ENCODE results near the gene OPCML. TPM values are rescaled to one million over a fixed set of nuclear protein-coding genes. Genes with fewer than 3 reads are reported as not detected.

Gene OPCML
- polyA plus RNA-seq, 1 donor from 2014 or later: not detected

- Mint-ChIP-seq H3K27ac (no peak overlapping the region), H3K4me1 (no peaks in the 10 kb centered on the region), H3K9me3 (peaks cover 0 to 3% (median 0%) of the 10 kb centered on the region in 3 donors), H3K36me3 (no peaks in the 10 kb centered on the region), H3K27me3 (no peaks in the 10 kb centered on the region), H3K4me3 (no peak overlapping the region)
These were observed 814.5 kb downstream of the OPCML start for GRCh38 chr11:132717824-132718223.

GRCh38 chr11:132716037-132716436 lies 816.3 kb downstream of the OPCML start:
- no peaks in the 10 kb centered on the region for H3K4me1 Mint-ChIP-seq
- H3K9me3 Mint-ChIP-seq: peaks cover 0 to 6% (median 3%) of the 10 kb centered on the region in 3 donors
- no peak overlapping the region for H3K4me3 Mint-ChIP-seq
- H3K27ac Mint-ChIP-seq: peak overlapping the region in 1 of 3 donors; percentile 56
- no peaks in the 10 kb centered on the region for H3K36me3 Mint-ChIP-seq
- H3K27me3 Mint-ChIP-seq: no peaks in the 10 kb centered on the region

- Mint-ChIP-seq H3K27me3 (no peaks in the 10 kb centered on the region), H3K4me3 (no peak overlapping the region), H3K4me1 (no peaks in the 10 kb centered on the region), H3K36me3 (no peaks in the 10 kb centered on the region), H3K27ac (no peak overlapping the region), H3K9me3 (peaks cover 0 to 6% (median 3%) of the 10 kb centered on the region in 3 donors)
These were observed 817.4 kb downstream of the OPCML start for GRCh38 chr11:132714859-132715440.

GRCh38 chr11:132712466-132712865 lies 819.8 kb downstream of the OPCML start:
- H3K9me3 Mint-ChIP-seq: peaks cover 0 to 6% (median 3%) of the 10 kb centered on the region in 3 donors
- H3K36me3 Mint-ChIP-seq: no peaks in the 10 kb centered on the region
- no peaks in the 10 kb centered on the region for H3K4me1 Mint-ChIP-seq
- H3K4me3 Mint-ChIP-seq: no peak overlapping the region
- H3K27me3 Mint-ChIP-seq: no peaks in the 10 kb centered on the region
- no peak overlapping the region for H3K27ac Mint-ChIP-seq

- H3K27ac Mint-ChIP-seq: no peak overlapping the region
- H3K36me3 Mint-ChIP-seq: no peaks in the 10 kb centered on the region
- H3K4me1 Mint-ChIP-seq: no peaks in the 10 kb centered on the region
- no peaks in the 10 kb centered on the region for H3K27me3 Mint-ChIP-seq
- H3K4me3 Mint-ChIP-seq: no peak overlapping the region
- peaks cover 2 to 21% (median 7%) of the 10 kb centered on the region in 3 donors for H3K9me3 Mint-ChIP-seq
These were observed 827.4 kb downstream of the OPCML start for GRCh38 chr11:132704781-132705375.

GRCh38 chr11:132692891-132693290 lies 839.4 kb downstream of the OPCML start:
- H3K9me3 Mint-ChIP-seq: peaks cover 0 to 21% (median 0%) of the 10 kb centered on the region in 3 donors
- H3K4me3 Mint-ChIP-seq: no peak overlapping the region
- no peak overlapping the region for H3K27ac Mint-ChIP-seq
- H3K4me1 Mint-ChIP-seq: no peaks in the 10 kb centered on the region
- H3K27me3 Mint-ChIP-seq: no peaks in the 10 kb centered on the region
- H3K36me3 Mint-ChIP-seq: no peaks in the 10 kb centered on the region

- no peaks in the 10 kb centered on the region for H3K27me3 Mint-ChIP-seq
- no peak overlapping the region for H3K27ac Mint-ChIP-seq
- no peaks in the 10 kb centered on the region for H3K36me3 Mint-ChIP-seq
- H3K4me1 Mint-ChIP-seq: no peaks in the 10 kb centered on the region
- peaks cover 0 to 14% (median 0%) of the 10 kb centered on the region in 3 donors for H3K9me3 Mint-ChIP-seq
- no peak overlapping the region for H3K4me3 Mint-ChIP-seq
These were observed 840.3 kb downstream of the OPCML start for GRCh38 chr11:132691848-132692550.

- Mint-ChIP-seq H3K9me3 (no peaks in the 10 kb centered on the region), H3K27ac (no peak overlapping the region), H3K27me3 (no peaks in the 10 kb centered on the region), H3K4me1 (no peaks in the 10 kb centered on the region), H3K36me3 (no peaks in the 10 kb centered on the region), H3K4me3 (no peak overlapping the region)
These were observed 845.4 kb downstream of the OPCML start for GRCh38 chr11:132686886-132687285.

- Mint-ChIP-seq H3K27me3 (no peaks in the 10 kb centered on the region), H3K4me3 (no peak overlapping the region), H3K4me1 (no peaks in the 10 kb centered on the region), H3K36me3 (no peaks in the 10 kb centered on the region), H3K27ac (no peak overlapping the region), H3K9me3 (peaks cover 0 to 2% (median 0%) of the 10 kb centered on the region in 3 donors)
These were observed 847.1 kb downstream of the OPCML start for GRCh38 chr11:132685174-132685611.

GRCh38 chr11:132683602-132684001 lies 848.7 kb downstream of the OPCML start:
- Mint-ChIP-seq H3K4me1 (no peaks in the 10 kb centered on the region), H3K27ac (no peak overlapping the region), H3K36me3 (no peaks in the 10 kb centered on the region), H3K4me3 (no peak overlapping the region), H3K9me3 (peaks cover 0 to 6% (median 5%) of the 10 kb centered on the region in 3 donors), H3K27me3 (no peaks in the 10 kb centered on the region)

- H3K27ac Mint-ChIP-seq: no peak overlapping the region
- H3K27me3 Mint-ChIP-seq: no peaks in the 10 kb centered on the region
- peaks cover 2 to 12% (median 6%) of the 10 kb centered on the region in 3 donors for H3K9me3 Mint-ChIP-seq
- no peaks in the 10 kb centered on the region for H3K4me1 Mint-ChIP-seq
- H3K36me3 Mint-ChIP-seq: no peaks in the 10 kb centered on the region
- no peak overlapping the region for H3K4me3 Mint-ChIP-seq
These were observed 850.3 kb downstream of the OPCML start for GRCh38 chr11:132681971-132682370.

- Mint-ChIP-seq H3K4me1 (no peaks in the 10 kb centered on the region), H3K4me3 (no peak overlapping the region), H3K27ac (no peak overlapping the region), H3K27me3 (no peaks in the 10 kb centered on the region), H3K36me3 (no peaks in the 10 kb centered on the region), H3K9me3 (peaks cover 2 to 12% (median 6%) of the 10 kb centered on the region in 3 donors)
These were observed 851.7 kb downstream of the OPCML start for GRCh38 chr11:132680584-132680983.

GRCh38 chr11:132674151-132674550 lies 858.1 kb downstream of the OPCML start:
- Mint-ChIP-seq H3K27ac (no peak overlapping the region), H3K27me3 (no peaks in the 10 kb centered on the region), H3K9me3 (peaks cover 5 to 14% (median 7%) of the 10 kb centered on the region in 3 donors), H3K4me3 (no peak overlapping the region), H3K36me3 (no peaks in the 10 kb centered on the region), H3K4me1 (no peaks in the 10 kb centered on the region)

- H3K27ac Mint-ChIP-seq: no peak overlapping the region
- peaks cover 5 to 8% (median 5%) of the 10 kb centered on the region in 3 donors for H3K9me3 Mint-ChIP-seq
- no peaks in the 10 kb centered on the region for H3K4me1 Mint-ChIP-seq
- H3K27me3 Mint-ChIP-seq: no peaks in the 10 kb centered on the region
- no peak overlapping the region for H3K4me3 Mint-ChIP-seq
- no peaks in the 10 kb centered on the region for H3K36me3 Mint-ChIP-seq
These were observed 860.4 kb downstream of the OPCML start for GRCh38 chr11:132671851-132672370.

- H3K4me1 Mint-ChIP-seq: no peaks in the 10 kb centered on the region
- no peak overlapping the region for H3K27ac Mint-ChIP-seq
- H3K36me3 Mint-ChIP-seq: no peaks in the 10 kb centered on the region
- peaks cover 5 to 8% (median 5%) of the 10 kb centered on the region in 3 donors for H3K9me3 Mint-ChIP-seq
- H3K4me3 Mint-ChIP-seq: no peak overlapping the region
- no peaks in the 10 kb centered on the region for H3K27me3 Mint-ChIP-seq
These were observed 861.2 kb downstream of the OPCML start for GRCh38 chr11:132670921-132671675.
